Common myeloid progenitor, CD34-positive (primary cell): ENCODE results near the gene ZWILCH.

Experiments
- CTCF ChIA-PET: fragments of 350-600 bp; sonication (Branson Sonifier 250); formaldehyde crosslinking; loops from one replicate; lab custom pipeline; 2021; ENCODE audit warnings: antibody characterized with exemption; lab: Charles Lee
- POLR2A ChIA-PET: fragments of 350-600 bp; sonication (Branson Sonifier 250); formaldehyde crosslinking; loops from one replicate; lab custom pipeline; 2021; ENCODE audit warnings: antibody characterized with exemption; lab: Charles Lee
- DNase-seq, 3 donors: peaks; one replicate each; pipeline versions ENCODE4 v3.0.0 to v3.0.0-alpha.2; 2013
- H3K27ac ChIP-seq, 2 experiments: 1 replicate in 1 of 2; 2 replicates in 1 of 2; pipeline ENCODE4 v1.7.0; 2013; ENCODE audit warnings: inconsistent platforms in 2 of 2, low read length in 2 of 2, mild to moderate bottlenecking in 2 of 2, low read depth in 1 of 2, moderate library complexity in 1 of 2; ENCODE audit not compliant: severe bottlenecking in 2 of 2, insufficient read depth in 1 of 2, poor library complexity in 1 of 2
- H3K27me3 ChIP-seq, 5 experiments: replicated peaks in 2 of 5; 1 replicate in 3 of 5; 2 replicates in 2 of 5; pipeline versions ENCODE4 v1.6.1 to v1.7.0; 2013; ENCODE audit warnings: low read length in 4 of 5, mild to moderate bottlenecking in 2 of 5, moderate library complexity in 2 of 5, inconsistent platforms in 1 of 5; ENCODE audit not compliant: insufficient read depth in 5 of 5, control insufficient read depth in 4 of 5
- H3K36me3 ChIP-seq, 4 experiments: 1 replicate in 2 of 4; 2 replicates in 2 of 4; pipeline versions ENCODE4 v1.6.1 to v1.7.0; 2013; ENCODE audit warnings: low read length in 3 of 4, control low read depth in 1 of 4, mild to moderate bottlenecking in 1 of 4; ENCODE audit not compliant: control insufficient read depth in 4 of 4, insufficient read depth in 4 of 4
- H3K4me1 ChIP-seq, 4 experiments: 1 replicate in 3 of 4; 2 replicates in 1 of 4; pipeline versions ENCODE4 v1.6.1 to v1.7.1; 2013; ENCODE audit warnings: low read length in 3 of 4, mild to moderate bottlenecking in 3 of 4, control low read depth in 1 of 4, inconsistent platforms in 1 of 4, moderate library complexity in 1 of 4; ENCODE audit not compliant: control insufficient read depth in 4 of 4, insufficient read depth in 4 of 4; ENCODE audit errors: control extremely low read depth in 1 of 4
- H3K4me3 ChIP-seq, 7 experiments: 1 replicate in 4 of 7; 2 replicates in 3 of 7; pipeline versions ENCODE4 v1.5.1 to v1.7.0; 2013; ENCODE audit warnings: mild to moderate bottlenecking in 7 of 7, low read length in 6 of 7, moderate library complexity in 6 of 7, inconsistent platforms in 2 of 7, low read depth in 2 of 7, control low read depth in 1 of 7; ENCODE audit not compliant: insufficient read depth in 4 of 7, control insufficient read depth in 1 of 7; ENCODE audit errors: extremely low read depth in 1 of 7
- H3K9me3 ChIP-seq, 5 experiments: 1 replicate in 4 of 5; 2 replicates in 1 of 5; pipeline versions ENCODE4 v1.6.1 to v1.7.1; 2013; ENCODE audit warnings: low read length in 4 of 5, mild to moderate bottlenecking in 2 of 5, inconsistent platforms in 1 of 5, low read depth in 1 of 5, moderate library complexity in 1 of 5; ENCODE audit not compliant: control insufficient read depth in 4 of 5, insufficient read depth in 2 of 5; ENCODE audit errors: control extremely low read depth in 1 of 5
- WGBS: methylation state at CpG from one replicate; pipeline ENCODE4 v1.1.5; 2013; ENCODE audit not compliant: insufficient coverage; 5-methylcytosine and 5-hydroxymethylcytosine counted together

Gene ZWILCH

DNA sequence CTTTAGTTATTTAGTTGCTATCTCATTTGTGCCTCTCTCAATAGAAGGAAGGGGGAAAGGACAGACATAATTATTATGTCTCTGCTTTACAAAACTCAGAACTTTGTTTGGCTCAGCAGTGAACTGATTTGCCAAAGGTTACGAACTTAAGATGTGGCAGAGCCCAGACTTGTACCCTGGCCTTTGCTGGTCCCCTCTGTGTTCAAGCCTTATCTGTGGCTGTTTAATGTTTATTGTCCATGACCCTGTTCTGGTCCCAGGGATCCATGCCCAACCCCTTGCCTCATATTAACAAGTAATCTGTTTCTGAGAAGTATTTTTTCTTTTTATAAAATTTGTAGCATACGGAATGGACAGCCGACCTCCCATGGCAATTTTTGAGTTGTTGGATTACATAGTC, 18.2 kb upstream of the ZWILCH start:
- ChIA-PET CTCF (interaction anchor here (1.1 kb wide), 1 partner anchor 12 kb away, joined by 3 read pairs; no protein-coding TSS in a partner anchor), POLR2A (no interaction called here)
- no peak for DNase-seq
- no peak overlapping the region for H3K4me3 ChIP-seq
- H3K27me3 ChIP-seq = no peaks in the 10 kb centered on the region
- H3K4me1 ChIP-seq = peaks cover 0 to 8% (median 0%) of the 10 kb centered on the region in 4 experiments
- no peaks in the 10 kb centered on the region for H3K9me3 ChIP-seq
- peaks cover 5 to 75% (median 48%) of the 10 kb centered on the region in 4 experiments for H3K36me3 ChIP-seq
- 97% methylated on average over 3 of the region's 3 CpGs for WGBS
- no peak overlapping the region for H3K27ac ChIP-seq

DNA sequence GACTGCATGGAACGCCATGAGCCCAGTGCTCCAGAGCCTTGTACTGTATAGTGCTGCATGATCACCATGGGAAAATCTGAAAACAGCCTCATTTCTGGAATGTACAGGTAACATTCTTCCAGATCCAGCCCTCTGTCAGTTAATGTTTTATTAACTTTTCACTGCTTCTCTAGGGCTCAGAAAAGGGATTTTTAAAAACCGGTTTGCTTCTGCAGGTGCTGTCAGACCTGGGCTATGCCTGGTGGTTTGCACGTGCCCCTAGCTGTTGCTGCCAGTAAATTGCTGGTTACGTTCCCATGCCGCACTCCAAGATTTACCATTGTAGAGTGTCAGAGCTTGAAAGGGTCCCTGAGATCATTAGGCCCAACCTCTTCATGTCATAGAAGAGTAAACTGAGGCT, 16.6 kb upstream of the ZWILCH start:
- DNase-seq = no peak
- H3K27ac ChIP-seq = no peak overlapping the region
- WGBS = 97% methylated on average over 5 of the region's 5 CpGs
- H3K36me3 ChIP-seq = peaks cover 4 to 79% (median 48%) of the 10 kb centered on the region in 4 experiments
- ChIA-PET POLR2A (no interaction called here), CTCF (interaction anchor here (0.8 kb wide), 1 partner anchor 17 kb away, joined by 4 read pairs; no protein-coding TSS in a partner anchor)
- H3K4me1 ChIP-seq = no peaks in the 10 kb centered on the region
- no peak overlapping the region for H3K4me3 ChIP-seq
- no peaks in the 10 kb centered on the region for H3K9me3 ChIP-seq
- H3K27me3 ChIP-seq = no peaks in the 10 kb centered on the region

DNA sequence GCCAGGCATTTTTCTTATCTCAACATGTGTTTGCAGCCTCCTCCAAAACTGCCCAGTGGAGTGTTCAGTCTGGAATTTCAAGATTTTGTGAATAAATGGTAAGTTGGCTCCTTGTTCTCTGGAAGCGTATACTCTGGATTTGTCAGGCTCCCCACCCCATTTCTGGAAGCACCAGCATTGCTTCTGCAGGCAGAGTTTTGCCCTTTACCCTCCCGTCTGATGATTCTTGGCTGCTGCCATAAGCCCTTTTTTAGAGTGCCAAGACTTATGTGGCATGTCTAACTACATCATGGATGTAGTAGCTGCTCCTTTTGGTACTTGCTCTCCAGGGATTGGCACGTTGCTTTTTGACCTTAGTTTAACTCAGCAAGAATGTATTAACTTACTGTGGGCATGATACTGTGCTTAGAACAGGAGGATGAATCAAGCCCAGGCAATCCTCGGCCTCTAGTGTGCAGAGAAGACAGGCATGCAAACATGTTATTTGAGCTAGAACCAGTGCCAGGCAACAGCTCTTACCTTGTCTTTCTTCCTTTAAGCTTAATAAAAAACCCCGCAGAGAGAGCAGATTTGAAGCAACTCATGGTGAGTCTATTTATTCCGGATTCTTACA, 15.8 kb upstream of the ZWILCH start:
- Histone ChIP-seq H3K36me3 (peaks cover 4 to 87% (median 55%) of the 10 kb centered on the region in 4 experiments), H3K4me1 (no peaks in the 10 kb centered on the region), H3K27ac (peak overlapping the region in 1 of 2 experiments; percentile 0), H3K9me3 (no peaks in the 10 kb centered on the region), H3K27me3 (no peaks in the 10 kb centered on the region), H3K4me3 (no peak overlapping the region)
- 92% methylated on average over 6 of the region's 6 CpGs for WGBS
- ChIA-PET CTCF (interaction anchor here (1.2 kb wide), 1 partner anchor 17 kb away, joined by 3 read pairs; no protein-coding TSS in a partner anchor), POLR2A (no interaction called here)
- no peak for DNase-seq

DNA sequence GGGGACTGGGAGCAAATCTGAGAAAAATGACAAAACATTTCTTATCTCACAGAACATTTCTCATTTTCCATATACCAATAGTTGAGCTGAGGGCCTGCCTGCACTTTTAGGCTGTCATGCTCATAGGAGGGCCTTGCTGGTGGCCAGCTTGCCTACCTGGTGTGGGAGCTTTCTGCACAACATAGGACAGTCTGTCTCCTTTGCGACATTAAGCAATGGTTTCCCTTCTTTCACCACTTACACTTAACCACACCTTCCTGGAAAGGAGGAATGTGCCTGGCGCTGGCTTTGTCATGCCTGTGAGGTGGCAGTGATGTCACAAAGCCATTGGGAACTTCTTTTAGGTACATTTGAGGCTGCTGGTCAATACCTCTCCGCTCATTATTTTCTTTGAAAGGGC, 13.3 kb upstream of the ZWILCH start:
- Histone ChIP-seq H3K4me3 (no peak overlapping the region), H3K36me3 (peaks cover 6 to 81% (median 55%) of the 10 kb centered on the region in 4 experiments), H3K27me3 (no peaks in the 10 kb centered on the region), H3K9me3 (no peaks in the 10 kb centered on the region), H3K27ac (peak overlapping the region in 1 of 2 experiments; percentile 43), H3K4me1 (peaks cover 0 to 6% (median 4%) of the 10 kb centered on the region in 4 experiments)
- CTCF ChIA-PET = interaction anchor here (0.9 kb wide), 1 partner anchor 137 kb away, joined by 3 read pairs; no protein-coding TSS in a partner anchor
- DNase-seq = no peak
- WGBS = 92% methylated on average over 2 of the region's 3 CpGs
- POLR2A ChIA-PET = no interaction called here

DNA sequence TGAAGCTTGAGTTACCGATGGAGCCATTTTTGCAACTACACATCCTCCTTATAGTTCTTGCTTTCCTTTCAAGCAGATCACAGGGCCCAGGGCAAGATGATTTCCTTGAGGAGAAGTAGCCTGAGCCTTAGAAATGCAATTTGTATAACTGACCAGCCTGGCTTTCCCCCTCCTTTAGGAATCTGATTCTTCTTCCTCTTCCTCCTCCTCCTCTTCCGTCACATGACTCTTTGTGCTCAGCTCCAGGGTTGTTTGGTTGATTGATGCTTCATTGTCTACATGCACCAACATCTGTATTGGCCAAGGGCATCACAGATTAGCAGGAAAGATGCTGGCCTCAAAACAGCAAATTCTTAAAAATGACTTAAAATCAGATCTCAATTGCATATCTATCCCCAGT, 10.9 kb upstream of the ZWILCH start:
- H3K27ac ChIP-seq = no peak overlapping the region
- ChIA-PET CTCF (no interaction called here), POLR2A (no interaction called here)
- no peak for DNase-seq
- H3K9me3 ChIP-seq = no peaks in the 10 kb centered on the region
- no peaks in the 10 kb centered on the region for H3K27me3 ChIP-seq
- WGBS = 89% methylated on average over 1 of the region's 2 CpGs
- H3K36me3 ChIP-seq = peaks cover 6 to 72% (median 45%) of the 10 kb centered on the region in 4 experiments
- peaks cover 0 to 17% (median 12%) of the 10 kb centered on the region in 4 experiments for H3K4me1 ChIP-seq
- H3K4me3 ChIP-seq = no peak overlapping the region

DNA sequence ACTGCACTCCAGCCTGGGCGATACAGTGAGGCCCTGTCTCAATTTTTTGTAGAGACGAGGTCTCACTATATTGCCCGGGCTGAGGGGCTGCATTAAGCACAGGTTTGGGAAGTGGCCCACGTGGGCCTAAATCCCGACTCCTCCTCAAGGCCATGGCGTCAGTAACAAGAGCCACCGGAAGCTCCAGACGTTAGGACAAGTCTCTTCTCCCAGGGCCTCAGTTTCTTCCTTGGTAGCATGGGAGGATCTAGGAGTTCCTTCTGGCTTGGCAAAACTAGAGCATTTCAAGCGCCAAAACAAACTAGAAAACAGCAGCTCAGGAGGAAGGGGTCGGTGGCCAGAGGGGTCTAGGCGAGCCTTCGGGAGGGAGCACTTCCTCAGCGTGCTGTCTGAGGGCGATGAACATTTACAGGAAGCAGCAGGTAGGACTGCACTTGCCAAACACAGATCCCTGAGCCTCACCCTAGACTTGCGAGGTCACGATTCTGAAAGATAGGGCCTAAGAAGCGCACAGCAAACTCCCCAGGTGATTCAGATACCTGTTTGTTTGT, 8.1 kb upstream of the ZWILCH start:
- DNase-seq = peak in 1 of 3 donors; percentile 46
- POLR2A ChIA-PET = interaction anchor here (0.7 to 1.2 kb wide), 2 partner anchors 111 to 184 kb away, joined by 3 to 4 read pairs; partner anchors contain the start of gene MAP2K1
- peak overlapping the region; percentile 74 to 99 (median 87) for H3K4me3 ChIP-seq
- peaks cover 0 to 24% (median 14%) of the 10 kb centered on the region in 4 experiments for H3K4me1 ChIP-seq
- H3K9me3 ChIP-seq = no peaks in the 10 kb centered on the region
- peaks cover 10 to 75% (median 51%) of the 10 kb centered on the region in 4 experiments for H3K36me3 ChIP-seq
- no peaks in the 10 kb centered on the region for H3K27me3 ChIP-seq
- CTCF ChIA-PET = interaction anchor here (0.8 to 3.9 kb wide), 13 partner anchors 10 to 204 kb away, joined by 3 to 42 read pairs (median 5); partner anchors contain the start of gene MAP2K1
- WGBS = 23% methylated on average over 17 of the region's 17 CpGs
- peak overlapping the region; percentile 87 to 91 for H3K27ac ChIP-seq
